Stomach (tissue), 9 donors: ENCODE data around the gene SIK1. TPM values are rescaled to one million over a fixed set of nuclear protein-coding genes. Genes with fewer than 3 reads are reported as not detected.
"Not testable (repeated sequence)": the region's sequence is repeated elsewhere in the genome, so short reads cannot be mapped to it uniquely, and the experiment has no call there.

Source experiments
- DNase-seq, 2 donors: peaks; one replicate each; pipeline versions ENCODE4 v3.0.0 to v3.0.0-alpha.2; 2013 to 2019
- H3K27ac ChIP-seq, 5 donors: fragments of 200-600 bp in 4 of 5; sonication (generic) in 4 of 5; one replicate each; pipeline ENCODE4 v1.5.1; 2013 to 2019; ENCODE audit warnings: mild to moderate bottlenecking in 1 of 5, moderate library complexity in 1 of 5
- H3K27me3 ChIP-seq, 3 donors: fragments of 200-600 bp; sonication (generic); one replicate each; pipeline ENCODE4 v1.5.1; 2017 to 2019; ENCODE audit warnings: mixed run types in 1 of 3
- H3K36me3 ChIP-seq, 4 donors: fragments of 200-600 bp; sonication (generic); 1 replicate in 3 of 4; 2 replicates in 1 of 4; pipeline ENCODE4 v1.5.1; 2016 to 2019
- H3K4me1 ChIP-seq, 4 donors: fragments of 200-600 bp; sonication (generic); one replicate each; pipeline ENCODE4 v1.5.1; 2016 to 2019
- H3K4me3 ChIP-seq, 4 donors: fragments of 200-600 bp; sonication (generic) in 3 of 4; one replicate each; pipeline ENCODE4 v1.5.1; 2016 to 2019; ENCODE audit warnings: mild to moderate bottlenecking in 1 of 4
- H3K9me3 ChIP-seq, 4 donors: fragments of 200-600 bp; sonication (generic); one replicate each; pipeline ENCODE4 v1.5.1; 2016 to 2019
- CTCF ChIP-seq, 7 experiments: fragments of 450-650 bp in 4 of 7; fragments of 200-600 bp in 3 of 7; sonication (generic) in 3 of 7; IDR thresholded peaks; one replicate each; pipeline ENCODE4 v1.5.1; 2016 to 2019; ENCODE audit warnings: antibody characterized with exemption in 7 of 7, control low read depth in 2 of 7, mild to moderate bottlenecking in 1 of 7
- EP300 ChIP-seq: sonication (generic); formaldehyde crosslinking; IDR thresholded peaks from one replicate; pipeline ENCODE4 v1.6.1; 2017; ENCODE audit warnings: antibody characterized with exemption
- POLR2A ChIP-seq, 4 donors: fragments of 450-650 bp; IDR thresholded peaks; one replicate each; pipeline ENCODE4 v1.6.1; 2016; ENCODE audit warnings: antibody characterized with exemption in 4 of 4, control low read depth in 2 of 4, mild to moderate bottlenecking in 1 of 4, moderate library complexity in 1 of 4
- POLR2AphosphoS5 ChIP-seq, 3 donors: sonication (generic); formaldehyde crosslinking; IDR thresholded peaks; one replicate each; pipeline ENCODE4 v1.6.1; 2016; ENCODE audit warnings: antibody characterized with exemption in 3 of 3
- WGBS, 5 donors: extraction: QIAGEN DNeasy Blood & Tissue Kit in 3 of 5; methylation state at CpG; one replicate each; pipeline versions ENCODE4 v1.1.5 to v1.1.7; 2013 to 2018; 5-methylcytosine and 5-hydroxymethylcytosine counted together
- intact Hi-C: fragments of 100-400 bp; cut with DNase I; formaldehyde crosslinking; loops from one replicate; pipeline ENCODE4 v1.15.1; 2023; ENCODE audit warnings: low total_unique reads
- polyA plus RNA-seq, 3 donors: library from polyadenylated mRNA; stranded (reverse); fragments of 200-250 nt; gene quantifications; one replicate each; pipeline ENCODE4 v1.2.3, GENCODE V29; 2013
- total RNA-seq, 5 donors: library from RNA; depleted of rRNA; stranded (reverse); fragments of >200 nt; gene quantifications; one replicate each; pipeline versions ENCODE4 v1.1.0 to v1.2.3, GENCODE V29; 2014 to 2016
- donor health status: healthy with polysubstance abuse.
- donor health status: Bipolar disorder and iron deficiency.
- donor health status: healthy.

SIK1 gene
- total and polyA plus RNA-seq, 8 donors, result 0.43 to 93.4 (median 16.9) TPM

- H3K27me3 ChIP-seq, DNase-seq, H3K4me1 ChIP-seq, intact Hi-C loops, H3K27ac ChIP-seq, H3K9me3 ChIP-seq, H3K4me3 ChIP-seq, H3K36me3 ChIP-seq: not testable (repeated sequence)
- 81 to 100% (median 88%) methylated on average over 1 to 5 of the region's 16 CpGs; no CpG with 5 or more reads in 2 of the 5 donors for WGBS, 5 donors
These were observed 47.3 kb downstream of the SIK1 start for GRCh38 chr21:43379626-43380122.

GRCh38 chr21:43376478-43376882 is 50.5 kb downstream of the SIK1 start:
- no peak for DNase-seq
- Histone ChIP-seq H3K36me3 (no peaks in the 10 kb centered on the region), H3K4me3 (no peak overlapping the region), H3K9me3 (no peaks in the 10 kb centered on the region), H3K27me3 (no peaks in the 10 kb centered on the region), H3K4me1 (no peaks in the 10 kb centered on the region), H3K27ac (no peak overlapping the region)
- intact Hi-C loops, result no loop called here
- TF ChIP-seq POLR2A (IDR thresholded peaks at IDR 0.05) (no peak), EP300 (no peak), CTCF (IDR thresholded peaks at IDR 0.05) (no peak), POLR2AphosphoS5 (IDR thresholded peaks at IDR 0.05) (no peak)
- WGBS, 5 donors, result 74 to 88% (median 85%) methylated on average over 7 to 10 of the region's 10 CpGs

- no peak for TF ChIP-seq POLR2AphosphoS5 (IDR thresholded peaks at IDR 0.05)
- TF ChIP-seq POLR2A (IDR thresholded peaks at IDR 0.05), result no peak
- no peak for TF ChIP-seq CTCF (IDR thresholded peaks at IDR 0.05)
- no peak for TF ChIP-seq EP300
- no peak for DNase-seq
- H3K4me1 ChIP-seq, result no peaks in the 10 kb centered on the region
- H3K27me3 ChIP-seq, result no peaks in the 10 kb centered on the region
- no peak overlapping the region for H3K4me3 ChIP-seq
- H3K27ac ChIP-seq, result no peak overlapping the region
- WGBS, 5 donors, result 89 to 93% (median 91%) methylated on average over 12 to 21 of the region's 21 CpGs
- no peaks in the 10 kb centered on the region for H3K36me3 ChIP-seq
- H3K9me3 ChIP-seq, result no peaks in the 10 kb centered on the region
- intact Hi-C loops, result no loop called here
These were observed 51.0 kb downstream of the SIK1 start for GRCh38 chr21:43375837-43376477.

GRCh38 chr21:43375006-43375836 is 51.7 kb downstream of the SIK1 start:
- WGBS, 5 donors, result 88 to 94% (median 92%) methylated on average over 14 to 17 of the region's 17 CpGs
- TF ChIP-seq EP300, result no peak
- TF ChIP-seq POLR2AphosphoS5 (IDR thresholded peaks at IDR 0.05), result no peak
- no peak for TF ChIP-seq POLR2A (IDR thresholded peaks at IDR 0.05)
- no peak for TF ChIP-seq CTCF (IDR thresholded peaks at IDR 0.05)
- Histone ChIP-seq H3K4me1 (no peaks in the 10 kb centered on the region), H3K27ac (no peak overlapping the region), H3K36me3 (no peaks in the 10 kb centered on the region), H3K27me3 (no peaks in the 10 kb centered on the region), H3K9me3 (no peaks in the 10 kb centered on the region), H3K4me3 (no peak overlapping the region)
- intact Hi-C loops, result no loop called here
- no peak for DNase-seq
